Measurements from ENCODE around the gene ATP6V0E2. TPM values are rescaled to one million over a fixed set of nuclear protein-coding genes. Genes with fewer than 3 reads are reported as not detected.
"Not testable (repeated sequence)": the region's sequence is repeated elsewhere in the genome, so short reads cannot be mapped to it uniquely, and the experiment has no call there.

The ATP6V0E2 gene
- total RNA-seq, 6 experiments from 2014 or later = 33.8 to 95.1 (median 70.9) TPM

DNA sequence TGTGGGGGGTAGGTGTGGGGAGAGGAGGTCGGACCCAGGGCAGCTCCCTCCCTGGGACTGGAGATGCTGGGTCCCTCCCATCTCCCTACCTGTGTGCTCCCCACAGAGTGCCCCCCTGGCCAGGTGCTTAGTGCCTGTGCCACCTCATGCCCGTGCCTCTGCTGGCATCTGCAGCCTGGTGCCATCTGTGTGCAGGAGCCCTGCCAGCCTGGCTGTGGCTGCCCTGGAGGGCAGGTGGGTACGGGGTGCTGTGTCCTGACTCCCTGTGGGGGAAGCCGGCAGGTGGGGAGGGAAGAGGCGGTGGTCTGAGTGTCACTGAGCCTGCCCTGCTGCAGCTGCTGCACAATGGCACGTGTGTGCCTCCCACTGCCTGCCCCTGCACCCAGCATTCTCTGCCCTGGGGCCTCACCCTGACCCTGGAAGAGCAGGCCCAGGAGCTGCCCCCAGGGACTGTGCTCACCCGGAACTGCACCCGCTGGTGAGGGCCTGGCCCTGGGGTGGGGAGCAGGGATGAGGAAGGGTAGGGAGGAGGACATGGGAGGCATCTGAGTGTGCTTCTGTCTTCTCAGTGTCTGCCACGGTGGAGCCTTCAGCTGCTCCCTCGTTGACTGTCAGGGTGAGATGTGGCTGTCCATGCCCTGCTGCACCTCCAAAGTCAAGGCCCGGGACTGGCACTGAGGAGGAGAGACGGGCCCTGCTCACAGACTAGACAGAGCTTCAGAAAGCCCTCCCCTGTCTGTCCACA is 47.3 kb upstream of the ATP6V0E2 start:
- no peak for DNase-seq
- H3K27ac ChIP-seq = no peak overlapping the region
- no CpG with 5 or more reads among the region's 12 CpGs for WGBS (ENCODE audit: insufficient coverage, low coverage, low lambda C conversion rate, missing lambda C conversion rate)
- H3K4me1 ChIP-seq = peaks cover 0 to 6% (median 0%) of the 10 kb centered on the region in 4 donors
- no peak overlapping the region for H3K4me3 ChIP-seq
- no peaks in the 10 kb centered on the region for H3K9me3 ChIP-seq
- intact Hi-C loops (cut with DNase I) = no loop called here
- TF ChIP-seq POLR2A (IDR thresholded peaks at IDR 0.05) = no peak
- TF ChIP-seq, protein P1, sequence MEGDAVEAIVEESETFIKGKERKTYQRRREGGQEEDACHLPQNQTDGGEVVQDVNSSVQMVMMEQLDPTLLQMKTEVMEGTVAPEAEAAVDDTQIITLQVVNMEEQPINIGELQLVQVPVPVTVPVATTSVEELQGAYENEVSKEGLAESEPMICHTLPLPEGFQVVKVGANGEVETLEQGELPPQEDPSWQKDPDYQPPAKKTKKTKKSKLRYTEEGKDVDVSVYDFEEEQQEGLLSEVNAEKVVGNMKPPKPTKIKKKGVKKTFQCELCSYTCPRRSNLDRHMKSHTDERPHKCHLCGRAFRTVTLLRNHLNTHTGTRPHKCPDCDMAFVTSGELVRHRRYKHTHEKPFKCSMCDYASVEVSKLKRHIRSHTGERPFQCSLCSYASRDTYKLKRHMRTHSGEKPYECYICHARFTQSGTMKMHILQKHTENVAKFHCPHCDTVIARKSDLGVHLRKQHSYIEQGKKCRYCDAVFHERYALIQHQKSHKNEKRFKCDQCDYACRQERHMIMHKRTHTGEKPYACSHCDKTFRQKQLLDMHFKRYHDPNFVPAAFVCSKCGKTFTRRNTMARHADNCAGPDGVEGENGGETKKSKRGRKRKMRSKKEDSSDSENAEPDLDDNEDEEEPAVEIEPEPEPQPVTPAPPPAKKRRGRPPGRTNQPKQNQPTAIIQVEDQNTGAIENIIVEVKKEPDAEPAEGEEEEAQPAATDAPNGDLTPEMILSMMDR (IDR thresholded peaks at IDR 0.05) = no peak
- no peaks in the 10 kb centered on the region for H3K36me3 ChIP-seq
- ATAC-seq = no peak
- H3K27me3 ChIP-seq = no peaks in the 10 kb centered on the region

DNA sequence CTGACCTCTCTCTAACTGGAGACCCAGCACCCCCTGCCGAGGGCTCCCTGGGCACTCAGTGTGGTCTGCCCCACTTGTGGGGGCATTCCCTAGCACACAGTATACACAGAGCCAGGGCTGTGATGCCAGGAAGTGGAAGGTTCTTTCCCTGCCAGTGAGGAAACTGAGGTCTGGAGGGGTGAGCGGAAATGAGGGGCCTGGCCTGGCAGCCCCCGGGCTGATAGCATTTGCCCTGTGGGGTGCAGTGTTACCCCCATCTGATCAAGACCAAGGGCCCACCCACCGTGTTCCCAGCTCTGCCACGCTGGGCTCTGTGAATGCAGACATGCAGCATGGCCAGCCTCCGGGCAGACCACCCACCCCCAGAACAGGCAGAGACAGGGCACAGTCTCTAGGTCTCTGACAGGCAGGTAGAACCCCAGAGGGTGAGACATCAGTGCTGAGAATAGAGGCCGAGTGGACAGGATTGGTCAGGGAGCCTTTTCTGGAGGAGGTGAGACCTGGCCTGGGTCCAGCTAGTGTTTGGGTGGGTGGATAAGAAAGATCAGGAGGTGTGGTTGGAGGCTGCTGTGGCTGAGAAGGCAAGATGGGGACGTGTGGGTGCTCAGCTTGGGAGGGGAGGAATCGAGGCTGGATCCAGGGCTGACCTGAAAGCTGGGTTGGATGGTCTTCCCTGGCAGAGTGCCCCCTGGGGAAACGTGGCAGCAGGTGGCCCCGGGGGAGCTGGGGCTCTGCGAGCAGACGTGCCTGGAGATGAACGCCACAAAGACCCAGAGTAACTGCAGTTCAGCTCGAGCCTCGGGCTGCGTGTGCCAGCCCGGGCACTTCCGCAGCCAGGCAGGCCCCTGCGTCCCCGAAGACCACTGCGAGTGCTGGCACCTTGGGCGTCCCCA is 46.4 kb upstream of the ATP6V0E2 start:
- intact Hi-C loops (cut with DNase I) = no loop called here
- H3K27me3 ChIP-seq = no peaks in the 10 kb centered on the region
- ATAC-seq (no peak), DNase-seq (peak in 1 of 3 donors; percentile 37)
- no peaks in the 10 kb centered on the region for H3K9me3 ChIP-seq
- WGBS (ENCODE audit: insufficient coverage, low coverage, low lambda C conversion rate, missing lambda C conversion rate) = 66% methylated on average over 6 of the region's 23 CpGs
- TF ChIP-seq, protein P1 (IDR thresholded peaks at IDR 0.05) = no peak
- TF ChIP-seq POLR2A (IDR thresholded peaks at IDR 0.05) = no peak
- H3K4me3 ChIP-seq = no peak overlapping the region
- H3K4me1 ChIP-seq = no peaks in the 10 kb centered on the region
- H3K36me3 ChIP-seq = no peaks in the 10 kb centered on the region
- H3K27ac ChIP-seq = no peak overlapping the region

DNA sequence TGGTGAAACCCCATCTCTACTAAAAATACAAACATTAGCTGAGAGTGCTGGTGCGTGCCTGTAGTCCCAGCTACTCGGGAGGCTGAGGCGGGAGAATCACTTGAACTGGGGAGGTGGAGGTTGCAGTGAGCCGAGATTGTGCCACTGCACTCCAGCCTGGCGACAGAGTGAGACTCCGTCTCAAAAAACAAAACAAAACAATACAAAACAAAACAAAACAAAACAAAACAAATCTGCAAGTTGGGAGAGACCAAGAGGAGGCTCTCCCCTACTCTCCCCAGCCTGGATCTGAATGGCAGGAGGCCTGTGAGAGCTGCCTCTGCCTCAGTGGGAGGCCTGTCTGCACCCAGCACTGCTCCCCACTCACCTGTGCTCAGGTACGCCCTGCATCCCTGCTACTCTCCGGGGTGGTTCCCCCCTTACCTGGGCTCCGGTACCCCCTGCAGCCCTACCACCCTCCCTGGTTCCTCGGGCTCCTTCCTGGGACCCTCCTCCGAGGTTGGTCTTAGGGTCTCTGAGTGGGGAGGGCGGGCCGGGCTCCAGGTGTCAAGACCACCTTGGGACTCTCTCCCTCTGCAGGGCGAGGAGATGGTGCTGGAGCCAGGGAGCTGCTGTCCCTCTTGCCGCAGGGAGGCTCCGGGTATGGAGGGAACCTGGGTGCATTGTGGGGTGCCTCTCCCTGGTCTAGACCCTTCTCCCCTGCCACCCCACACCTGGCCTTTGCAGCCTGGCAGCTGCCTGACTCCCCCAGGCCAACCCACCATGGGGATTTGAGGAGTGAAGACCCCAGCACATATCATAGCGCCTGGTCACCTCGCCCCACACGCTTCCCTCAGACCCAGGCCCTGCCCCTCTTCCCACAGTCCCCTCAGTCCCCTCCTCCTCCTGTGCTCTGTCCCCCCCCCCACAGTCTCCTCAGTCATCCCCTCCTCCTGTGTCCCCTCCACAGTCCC is 45.1 kb upstream of the ATP6V0E2 start:
- no peaks in the 10 kb centered on the region for H3K36me3 ChIP-seq
- H3K9me3 ChIP-seq = no peaks in the 10 kb centered on the region
- no peak overlapping the region for H3K4me3 ChIP-seq
- no peak overlapping the region for H3K27ac ChIP-seq
- no peak for ATAC-seq
- intact Hi-C loops (cut with DNase I) = no loop called here
- peak in 1 of 3 donors; percentile 31 for DNase-seq
- TF ChIP-seq, protein P1 (IDR thresholded peaks at IDR 0.05) = no peak
- no peak for TF ChIP-seq POLR2A (IDR thresholded peaks at IDR 0.05)
- 97% methylated on average over 5 of the region's 19 CpGs for WGBS (ENCODE audit: insufficient coverage, low coverage, low lambda C conversion rate, missing lambda C conversion rate)
- H3K4me1 ChIP-seq = no peaks in the 10 kb centered on the region
- H3K27me3 ChIP-seq = no peaks in the 10 kb centered on the region

DNA sequence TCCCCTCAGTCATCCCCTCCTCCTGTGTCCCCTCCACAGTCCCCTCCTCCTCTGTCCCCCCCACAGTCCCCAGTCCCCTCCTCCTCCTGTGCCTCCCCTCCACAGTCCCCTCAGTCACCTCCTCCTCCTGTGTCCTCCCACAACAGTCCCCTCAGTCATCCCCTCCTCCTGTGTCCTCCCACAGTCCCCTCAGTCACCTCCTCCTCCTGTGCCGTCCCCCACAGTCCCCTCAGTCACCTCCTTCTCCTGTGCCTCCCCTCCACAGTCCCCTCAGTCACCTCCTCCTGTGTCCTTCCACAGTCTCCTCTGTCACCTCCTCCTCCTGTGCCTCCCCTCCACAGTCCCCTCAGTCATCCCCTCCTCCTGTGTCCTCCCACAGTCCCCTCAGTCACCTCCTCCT is 43.2 kb upstream of the ATP6V0E2 start:
- H3K27ac ChIP-seq; H3K27me3 ChIP-seq; H3K4me3 ChIP-seq; ATAC-seq; H3K4me1 ChIP-seq; DNase-seq; H3K36me3 ChIP-seq; intact Hi-C loops (cut with DNase I); H3K9me3 ChIP-seq: not testable (repeated sequence)
- WGBS (ENCODE audit: insufficient coverage, low coverage, low lambda C conversion rate, missing lambda C conversion rate) = 88% methylated on average over 1 of the region's 1 CpG

Data from right lobe of liver (tissue), 6 donors.